AG04450 (cell line): ENCODE measurements around the gene ABCA7. TPM values are rescaled to one million over a fixed set of nuclear protein-coding genes. Genes with fewer than 3 reads are reported as not detected.

ENCODE experiments used
- CTCF ChIA-PET: fragments of 300-600, 350-600 bp; formaldehyde crosslinking; extraction: SDS; loops from one replicate; lab custom pipeline; 2022; ENCODE audit warnings: antibody characterized with exemption, inconsistent platforms; lab: Charles Lee
- POLR2A ChIA-PET: fragments of 350-600 bp; formaldehyde crosslinking; extraction: SDS; loops from one replicate; lab custom pipeline; 2021; ENCODE audit warnings: antibody characterized with exemption, inconsistent platforms; lab: Yijun Ruan, JAX
- DNase-seq: peaks from one replicate; pipeline ENCODE4 v3.0.0-alpha.2; 2011; ENCODE audit warnings: low read depth, low spot score
- H3K27ac ChIP-seq: one replicate; pipeline ENCODE4 v1.5.1; 2012; ENCODE audit warnings: low read depth, low read length, control low read depth
- H3K27me3 ChIP-seq: one replicate; pipeline ENCODE4 v1.6.0; 2012; ENCODE audit warnings: low read length; ENCODE audit not compliant: control insufficient read depth, insufficient read depth
- H3K4me3 ChIP-seq: 2 replicates; pipeline ENCODE4 v1.5.1; 2011; ENCODE audit warnings: mild to moderate bottlenecking, low read depth, low read length, control low read depth
- H3K9me3 ChIP-seq: 2 replicates; pipeline ENCODE4 v1.5.1; 2012; ENCODE audit warnings: low read length; ENCODE audit not compliant: control insufficient read depth, insufficient read depth
- CTCF ChIP-seq: IDR thresholded peaks from 2 replicates; pipeline ENCODE4 v1.5.1; 2011; ENCODE audit warnings: low read depth, low read length, control low read depth, inconsistent platforms
- polyA plus RNA-seq: library from polyadenylated mRNA; depleted of rRNA; stranded (reverse); fragments of >200 nt; gene quantifications from 2 replicates; pipeline ENCODE4 v1.2.3, GENCODE V29; 2011

The ABCA7 gene
- polyA plus RNA-seq, 1 experiment = 1.6 TPM

- POLR2A ChIA-PET = no interaction called here
- peak; percentile 45 for TF ChIP-seq CTCF
Measured at GRCh38 chr19:1000095-1000494, 39.8 kb upstream of the ABCA7 start, which contains the start of gene GRIN3B. TSS of gene GRIN3B (plus strand) at chr19:1000419. CDS start at chr19:1000438, 19 bp downstream.

DNA sequence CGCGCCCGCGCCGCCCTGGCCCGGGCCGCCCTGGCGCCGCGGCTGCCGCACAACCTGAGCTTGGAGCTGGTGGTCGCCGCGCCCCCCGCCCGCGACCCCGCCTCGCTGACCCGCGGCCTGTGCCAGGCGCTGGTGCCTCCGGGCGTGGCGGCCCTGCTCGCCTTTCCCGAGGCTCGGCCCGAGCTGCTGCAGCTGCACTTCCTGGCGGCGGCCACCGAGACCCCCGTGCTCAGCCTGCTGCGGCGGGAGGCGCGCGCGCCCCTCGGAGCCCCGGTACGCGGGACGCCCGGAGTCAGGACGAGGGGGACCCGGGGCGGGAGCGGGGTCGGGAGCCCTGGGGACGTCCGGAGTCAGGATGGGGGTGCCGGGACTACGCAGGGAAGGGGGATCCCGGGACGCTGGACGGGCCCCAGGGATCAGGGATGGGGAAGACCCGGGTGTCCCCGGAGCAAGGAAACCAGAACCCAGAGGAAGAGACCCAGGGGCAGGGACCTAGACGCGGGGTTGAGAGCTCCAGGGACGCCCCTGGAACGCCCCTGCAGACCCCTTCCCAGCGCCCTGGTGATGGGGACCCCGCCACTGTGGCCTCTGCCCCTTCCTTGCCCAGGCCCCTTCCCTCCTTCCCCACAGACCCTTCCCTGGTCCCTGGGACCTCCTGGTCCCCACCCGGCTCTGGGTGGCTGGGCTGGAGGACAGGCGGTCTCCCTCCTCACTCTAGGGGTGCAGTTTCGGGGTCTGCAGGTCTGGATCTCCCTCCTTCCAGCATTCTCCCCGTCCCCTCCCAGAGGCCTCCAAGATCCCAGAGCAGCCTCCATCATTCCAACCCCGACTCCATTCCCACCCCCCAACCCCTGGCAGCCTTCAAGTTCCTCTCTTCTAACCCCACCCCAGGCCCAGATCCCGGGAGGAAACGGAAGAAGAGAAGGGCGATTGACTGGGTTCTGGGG, 39.0 kb upstream of the ABCA7 start:
- H3K4me3 ChIP-seq = no peak overlapping the region

More at GRCh38 chr19:1000095-1000494, 39.8 kb upstream of the ABCA7 start, which contains the start of gene GRIN3B:
- H3K27me3 ChIP-seq = peaks cover 37% of the 10 kb centered on the region
- peak within 1 kb of the TSS; percentile 25; the same call in 1 of the 2 replicates for H3K4me3 ChIP-seq
- CTCF ChIA-PET = interaction anchor here (0.6 kb wide), 1 partner anchor 157 kb away, joined by 7 read pairs; no protein-coding TSS in a partner anchor
- no peak for DNase-seq
- peaks cover 8% of the 10 kb centered on the region; the same call in 1 of the 2 replicates for H3K9me3 ChIP-seq
- no peak within 1 kb of the TSS for H3K27ac ChIP-seq

GRCh38 chr19:1001538-1002166, 38.3 kb upstream of the ABCA7 start:
- Histone ChIP-seq H3K4me3 (no peak overlapping the region), H3K27me3 (peaks cover 28% of the 10 kb centered on the region), H3K9me3 (peaks cover 12% of the 10 kb centered on the region; the same call in 1 of the 2 replicates), H3K27ac (no peak overlapping the region)
- DNase-seq = no peak
- ChIA-PET POLR2A (interaction anchor here (0.6 to 0.8 kb wide), 3 partner anchors 51 to 267 kb away, joined by 3 to 5 read pairs (median 4); no protein-coding TSS in a partner anchor), CTCF (interaction anchor here (0.6 to 1.1 kb wide), 3 partner anchors 96 to 153 kb away, joined by 3 read pairs; no protein-coding TSS in a partner anchor)
- TF ChIP-seq CTCF = peak; percentile 78

More for the DNA sequence above, 39.0 kb upstream of the ABCA7 start:
- Histone ChIP-seq H3K27me3 (peaks cover 35% of the 10 kb centered on the region), H3K27ac (no peak overlapping the region), H3K9me3 (peaks cover 12% of the 10 kb centered on the region; the same call in 1 of the 2 replicates)
- CTCF ChIA-PET = interaction anchor here (0.6 to 1.1 kb wide), 4 partner anchors 95 to 158 kb away, joined by 3 to 7 read pairs (median 3); no protein-coding TSS in a partner anchor
- no peak for TF ChIP-seq CTCF
- POLR2A ChIA-PET = interaction anchor here (0.7 to 0.8 kb wide), 2 partner anchors 118 to 268 kb away, joined by 3 to 5 read pairs; no protein-coding TSS in a partner anchor
- no peak for DNase-seq

DNA sequence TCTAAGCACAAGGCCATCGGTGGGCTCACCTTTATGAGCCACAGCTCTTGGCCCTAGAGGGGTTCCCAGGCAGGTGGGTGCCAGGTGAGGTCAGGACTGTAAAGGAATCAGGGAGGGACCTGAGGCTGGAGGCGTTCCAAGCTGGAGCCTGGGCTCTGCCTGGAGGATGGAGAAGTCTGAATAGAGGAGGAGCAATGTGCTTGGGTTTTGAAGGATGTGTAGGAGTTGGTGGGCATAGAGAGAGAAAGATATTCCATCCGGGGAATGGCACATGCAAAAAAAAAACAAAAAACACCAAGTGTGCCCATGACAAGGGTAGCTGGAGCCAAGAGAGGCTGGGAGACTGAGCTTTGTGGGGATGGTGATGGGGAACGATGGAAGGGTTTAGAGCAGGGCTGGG, 37.3 kb upstream of the ABCA7 start:
- ChIA-PET CTCF (interaction anchor here (0.6 kb wide), 1 partner anchor 124 kb away, joined by 3 read pairs; no protein-coding TSS in a partner anchor), POLR2A (no interaction called here)
- Histone ChIP-seq H3K9me3 (peaks cover 12% of the 10 kb centered on the region; the same call in 1 of the 2 replicates), H3K4me3 (no peak overlapping the region), H3K27me3 (peaks cover 26% of the 10 kb centered on the region), H3K27ac (no peak overlapping the region)
- TF ChIP-seq CTCF = no peak
- DNase-seq = no peak
